Measurements from ENCODE around the gene SRSF1. TPM values are rescaled to one million over a fixed set of nuclear protein-coding genes. Genes with fewer than 3 reads are reported as not detected.
"Not testable (repeated sequence)": the region's sequence is repeated elsewhere in the genome, so short reads cannot be mapped to it uniquely, and the experiment has no call there.

SRSF1 gene
- total and polyA plus RNA-seq, 12 donors, result 105 to 276 (median 186) TPM

- TF ChIP-seq POLR2A (IDR thresholded peaks at IDR 0.05) (no peak), CTCF (IDR thresholded peaks at IDR 0.05) (no peak)
- no peak for DNase-seq
- Histone ChIP-seq H3K36me3 (replicated peaks in 1 of 2) (no peaks in the 10 kb centered on the region), H3K4me1 (replicated peaks in 1 of 2) (peaks cover 10 to 17% of the 10 kb centered on the region in 2 donors), H3K27ac (no peak overlapping the region), H3K9me3 (replicated peaks in 1 of 3) (no peaks in the 10 kb centered on the region), H3K27me3 (no peaks in the 10 kb centered on the region), H3K4me3 (no peak overlapping the region)
- WGBS, 4 donors, result 95 to 100% (median 96%) methylated on average over 2 of the region's 2 CpGs
- intact Hi-C loops (cut with DNase I), result no loop called here
Measured at GRCh38 chr17:58050966-58051365, 43.9 kb upstream of the SRSF1 start.

GRCh38 chr17:58049533-58049932 lies 42.5 kb upstream of the SRSF1 start:
- no peaks in the 10 kb centered on the region for H3K36me3 ChIP-seq (replicated peaks in 1 of 2)
- no peak overlapping the region for H3K4me3 ChIP-seq
- peaks cover 4 to 9% of the 10 kb centered on the region in 2 donors for H3K4me1 ChIP-seq (replicated peaks in 1 of 2)
- H3K9me3 ChIP-seq (replicated peaks in 1 of 3), result no peaks in the 10 kb centered on the region
- TF ChIP-seq CTCF (IDR thresholded peaks at IDR 0.05) (no peak), POLR2A (IDR thresholded peaks at IDR 0.05) (no peak)
- no peak for DNase-seq
- H3K27ac ChIP-seq, result no peak overlapping the region
- intact Hi-C loops (cut with DNase I), result no loop called here
- 90 to 95% (median 93%) methylated on average over 4 of the region's 4 CpGs for WGBS, 4 donors
- H3K27me3 ChIP-seq, result no peaks in the 10 kb centered on the region

- Histone ChIP-seq H3K27me3 (no peaks in the 10 kb centered on the region), H3K27ac (no peak overlapping the region), H3K4me3 (no peak overlapping the region), H3K9me3 (replicated peaks in 1 of 3) (no peaks in the 10 kb centered on the region), H3K36me3 (replicated peaks in 1 of 2) (no peaks in the 10 kb centered on the region), H3K4me1 (replicated peaks in 1 of 2) (no peaks in the 10 kb centered on the region)
- 79 to 89% (median 83%) methylated on average over 4 of the region's 4 CpGs for WGBS, 4 donors
- DNase-seq, result no peak
- intact Hi-C loops (cut with DNase I), result no loop called here
- TF ChIP-seq CTCF (IDR thresholded peaks at IDR 0.05) (no peak), POLR2A (IDR thresholded peaks at IDR 0.05) (no peak)
Measured at GRCh38 chr17:58047376-58048150, 40.5 kb upstream of the SRSF1 start.

GRCh38 chr17:58046239-58047094 lies 39.4 kb upstream of the SRSF1 start:
- H3K27ac ChIP-seq, result no peak overlapping the region
- WGBS, 4 donors, result 70 to 79% (median 75%) methylated on average over 9 to 18 of the region's 18 CpGs
- H3K4me1 ChIP-seq (replicated peaks in 1 of 2), result no peaks in the 10 kb centered on the region
- H3K4me3 ChIP-seq, result no peak overlapping the region
- DNase-seq, result no peak
- no peaks in the 10 kb centered on the region for H3K27me3 ChIP-seq
- no peaks in the 10 kb centered on the region for H3K36me3 ChIP-seq (replicated peaks in 1 of 2)
- H3K9me3 ChIP-seq (replicated peaks in 1 of 3), result no peaks in the 10 kb centered on the region
- TF ChIP-seq CTCF (IDR thresholded peaks at IDR 0.05), result no peak
- no peak for TF ChIP-seq POLR2A (IDR thresholded peaks at IDR 0.05)
- intact Hi-C loops (cut with DNase I), result no loop called here

GRCh38 chr17:58044256-58044655 lies 37.2 kb upstream of the SRSF1 start:
- H3K27me3 ChIP-seq; H3K9me3 ChIP-seq (replicated peaks in 1 of 3); H3K4me1 ChIP-seq (replicated peaks in 1 of 2); H3K27ac ChIP-seq; H3K36me3 ChIP-seq (replicated peaks in 1 of 2); H3K4me3 ChIP-seq; intact Hi-C loops (cut with DNase I); DNase-seq: not testable (repeated sequence)
- 78 to 92% (median 89%) methylated on average over 6 of the region's 6 CpGs for WGBS, 4 donors
